ENCODE data around the gene OR10H3. TPM values are rescaled to one million over a fixed set of nuclear protein-coding genes. Genes with fewer than 3 reads are reported as not detected.

Gene OR10H3
- total RNA-seq, 2 donors from 2014 or later, result not detected

GRCh38 chr19:15715642-15716041, 22.1 kb upstream of the OR10H3 start:
- Histone ChIP-seq H3K9me3 (no peaks in the 10 kb centered on the region), H3K27me3 (no peaks in the 10 kb centered on the region), H3K4me3 (no peak overlapping the region), H3K4me1 (no peaks in the 10 kb centered on the region), H3K36me3 (no peaks in the 10 kb centered on the region), H3K27ac (no peak overlapping the region)
- no peak for DNase-seq (ENCODE audit: low spot score)
- TF ChIP-seq, protein P1, sequence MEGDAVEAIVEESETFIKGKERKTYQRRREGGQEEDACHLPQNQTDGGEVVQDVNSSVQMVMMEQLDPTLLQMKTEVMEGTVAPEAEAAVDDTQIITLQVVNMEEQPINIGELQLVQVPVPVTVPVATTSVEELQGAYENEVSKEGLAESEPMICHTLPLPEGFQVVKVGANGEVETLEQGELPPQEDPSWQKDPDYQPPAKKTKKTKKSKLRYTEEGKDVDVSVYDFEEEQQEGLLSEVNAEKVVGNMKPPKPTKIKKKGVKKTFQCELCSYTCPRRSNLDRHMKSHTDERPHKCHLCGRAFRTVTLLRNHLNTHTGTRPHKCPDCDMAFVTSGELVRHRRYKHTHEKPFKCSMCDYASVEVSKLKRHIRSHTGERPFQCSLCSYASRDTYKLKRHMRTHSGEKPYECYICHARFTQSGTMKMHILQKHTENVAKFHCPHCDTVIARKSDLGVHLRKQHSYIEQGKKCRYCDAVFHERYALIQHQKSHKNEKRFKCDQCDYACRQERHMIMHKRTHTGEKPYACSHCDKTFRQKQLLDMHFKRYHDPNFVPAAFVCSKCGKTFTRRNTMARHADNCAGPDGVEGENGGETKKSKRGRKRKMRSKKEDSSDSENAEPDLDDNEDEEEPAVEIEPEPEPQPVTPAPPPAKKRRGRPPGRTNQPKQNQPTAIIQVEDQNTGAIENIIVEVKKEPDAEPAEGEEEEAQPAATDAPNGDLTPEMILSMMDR (IDR thresholded peaks at IDR 0.05), result no peak

- Histone ChIP-seq H3K4me1 (no peaks in the 10 kb centered on the region), H3K9me3 (no peaks in the 10 kb centered on the region), H3K27me3 (no peaks in the 10 kb centered on the region), H3K27ac (no peak overlapping the region), H3K4me3 (no peak overlapping the region), H3K36me3 (no peaks in the 10 kb centered on the region)
- DNase-seq (ENCODE audit: low spot score), result no peak
- TF ChIP-seq, protein P1 (IDR thresholded peaks at IDR 0.05), result no peak
Measured at GRCh38 chr19:15717809-15718208, 20.0 kb upstream of the OR10H3 start.

DNA sequence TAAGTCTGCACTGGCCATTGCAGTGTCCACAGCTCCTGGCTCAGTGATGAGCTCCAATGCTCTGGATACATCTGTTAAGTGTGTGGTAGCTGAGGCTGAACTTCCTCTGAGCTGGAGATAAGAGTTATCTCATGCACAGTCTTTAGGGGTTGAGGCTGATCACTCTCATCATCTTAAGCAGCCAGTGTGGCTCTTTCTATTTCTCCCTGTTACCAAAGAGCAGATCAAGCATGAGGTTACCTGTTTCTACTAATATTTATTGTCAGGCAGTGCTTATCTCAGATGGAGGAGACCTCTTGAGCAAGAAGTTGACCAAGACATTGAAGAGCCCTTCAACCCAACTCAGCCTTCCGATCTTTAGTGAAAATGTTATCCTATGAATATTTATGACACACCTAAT, 16.5 kb upstream of the OR10H3 start:
- DNase-seq (ENCODE audit: low spot score), result no peak
- no peak overlapping the region for H3K27ac ChIP-seq
- H3K27me3 ChIP-seq, result no peaks in the 10 kb centered on the region
- TF ChIP-seq, protein P1 (IDR thresholded peaks at IDR 0.05), result no peak
- no peaks in the 10 kb centered on the region for H3K36me3 ChIP-seq
- no peaks in the 10 kb centered on the region for H3K4me1 ChIP-seq
- no peak overlapping the region for H3K4me3 ChIP-seq
- no peaks in the 10 kb centered on the region for H3K9me3 ChIP-seq

GRCh38 chr19:15722956-15723355, 14.8 kb upstream of the OR10H3 start:
- no peaks in the 10 kb centered on the region for H3K27me3 ChIP-seq

GRCh38 chr19:15727724-15728123, 10.1 kb upstream of the OR10H3 start, which contains the start of gene OR10H2:
Gene OR10H2 (plus strand): TSS chr19:15728024. CDS start chr19:15728044, 20 bp downstream.
- TF ChIP-seq, protein P1 (IDR thresholded peaks at IDR 0.05), result no peak
- Histone ChIP-seq H3K27ac (no peak within 1 kb of the TSS), H3K27me3 (no peaks in the 10 kb centered on the region), H3K9me3 (peaks cover 0 to 7% of the 10 kb centered on the region in 2 donors), H3K4me3 (no peak within 1 kb of the TSS), H3K4me1 (no peaks in the 10 kb centered on the region), H3K36me3 (no peaks in the 10 kb centered on the region)
- DNase-seq (ENCODE audit: low spot score), result no peak

More at GRCh38 chr19:15722956-15723355, 14.8 kb upstream of the OR10H3 start:
- TF ChIP-seq, protein P1 (IDR thresholded peaks at IDR 0.05), result no peak
- Histone ChIP-seq H3K4me3 (no peak overlapping the region), H3K9me3 (no peaks in the 10 kb centered on the region), H3K4me1 (no peaks in the 10 kb centered on the region), H3K36me3 (no peaks in the 10 kb centered on the region), H3K27ac (no peak overlapping the region)
- DNase-seq (ENCODE audit: low spot score), result no peak

- TF ChIP-seq, protein P1 (IDR thresholded peaks at IDR 0.05), result no peak
- Histone ChIP-seq H3K4me3 (no peak overlapping the region), H3K27ac (no peak overlapping the region), H3K4me1 (no peaks in the 10 kb centered on the region), H3K27me3 (no peaks in the 10 kb centered on the region), H3K9me3 (peaks cover 0 to 7% of the 10 kb centered on the region in 2 donors), H3K36me3 (no peaks in the 10 kb centered on the region)
- DNase-seq (ENCODE audit: low spot score), result no peak
Measured at GRCh38 chr19:15730538-15730937, 7.2 kb upstream of the OR10H3 start.

All from right atrium auricular region (tissue), 2 donors.